MCF 10A (cell line): Measurements from ENCODE around the gene DNAJC6. TPM values are rescaled to one million over a fixed set of nuclear protein-coding genes. Genes with fewer than 3 reads are reported as not detected.
"Not testable (repeated sequence)": the region's sequence is repeated elsewhere in the genome, so short reads cannot be mapped to it uniquely, and the experiment has no call there.

Experiments
- BruUV-seq: library from RNA; stranded (reverse); fragments of 400-500 nt; replicated peaks from 2 replicates; lab custom pipeline; 2021; lab: Mats Ljungman, UMichigan
- CTCF ChIA-PET: fragments of 300-600 bp; sonication (Branson Sonifier 250); formaldehyde crosslinking; extraction: SDS; loops from one replicate; lab custom pipeline; 2021; ENCODE audit warnings: antibody characterized with exemption, inconsistent platforms; lab: Yijun Ruan, JAX
- POLR2A ChIA-PET: fragments of 300-600, 350-650 bp; sonication (Branson Sonifier 250); formaldehyde crosslinking; extraction: SDS; loops from one replicate; lab custom pipeline; 2020; ENCODE audit warnings: antibody characterized with exemption, inconsistent platforms; lab: Yijun Ruan, JAX
- DNase-seq: peaks from one replicate; pipeline ENCODE4 v3.0.0-alpha.2; 2018; ENCODE audit not compliant: unreplicated experiment
- H3K27ac Mint-ChIP-seq: one replicate; pipeline ENCODE4 v1.8.0; 2022; ENCODE audit warnings: mild to moderate bottlenecking, low read depth, mixed read lengths; ENCODE audit not compliant: unreplicated experiment
- H3K27me3 Mint-ChIP-seq: one replicate; pipeline ENCODE4 v1.8.0; 2022; ENCODE audit warnings: mixed read lengths; ENCODE audit not compliant: insufficient read depth, unreplicated experiment
- H3K36me3 Mint-ChIP-seq: one replicate; pipeline ENCODE4 v1.8.0; 2022; ENCODE audit warnings: mild to moderate bottlenecking, moderate library complexity, mixed read lengths; ENCODE audit not compliant: insufficient read depth, unreplicated experiment
- H3K4me1 Mint-ChIP-seq: one replicate; pipeline ENCODE4 v1.8.0; 2022; ENCODE audit warnings: mixed read lengths; ENCODE audit not compliant: insufficient read depth, unreplicated experiment
- H3K4me3 Mint-ChIP-seq: one replicate; pipeline ENCODE4 v1.8.0; 2022; ENCODE audit warnings: mild to moderate bottlenecking, moderate library complexity, mixed read lengths; ENCODE audit not compliant: unreplicated experiment
- H3K9me3 Mint-ChIP-seq: one replicate; pipeline ENCODE4 v1.8.0; 2022; ENCODE audit warnings: mixed read lengths; ENCODE audit not compliant: unreplicated experiment
- intact Hi-C: fragments of 100-400 bp; cut with micrococcal nuclease; formaldehyde crosslinking; loops from 2 replicates; pipeline ENCODE4 v1.14.1; 2022
- total RNA-seq: library from RNA; stranded (reverse); gene quantifications from 2 replicates; pipeline ENCODE4 v1.2.3, GENCODE V29; 2022
- TF ChIP-seq, protein P1 (sequence below): fragments of 200-600 bp; IDR thresholded peaks from one replicate; pipeline ENCODE4 v1.8.0; 2022; ENCODE audit warnings: antibody characterized with exemption, mild to moderate bottlenecking; ENCODE audit not compliant: unreplicated experiment

The DNAJC6 gene
- total RNA-seq, 1 experiment from 2014 or later, result 7.9 TPM

- Mint-ChIP-seq H3K27me3 (no peaks in the 10 kb centered on the region), H3K9me3 (no peaks in the 10 kb centered on the region), H3K36me3 (peaks cover 6% of the 10 kb centered on the region), H3K4me3 (no peak overlapping the region), H3K4me1 (no peaks in the 10 kb centered on the region), H3K27ac (no peak overlapping the region)
- no TSS peak for BruUV-seq
- no peak for DNase-seq
- ChIA-PET CTCF (interaction anchor here (1.0 to 1.1 kb wide), 2 partner anchors 10 to 23 kb away, joined by 3 read pairs; no protein-coding TSS in a partner anchor), POLR2A (interaction anchor here (1.2 kb wide), 1 partner anchor 34 kb away, joined by 3 read pairs; no protein-coding TSS in a partner anchor)
- TF ChIP-seq, protein P1, sequence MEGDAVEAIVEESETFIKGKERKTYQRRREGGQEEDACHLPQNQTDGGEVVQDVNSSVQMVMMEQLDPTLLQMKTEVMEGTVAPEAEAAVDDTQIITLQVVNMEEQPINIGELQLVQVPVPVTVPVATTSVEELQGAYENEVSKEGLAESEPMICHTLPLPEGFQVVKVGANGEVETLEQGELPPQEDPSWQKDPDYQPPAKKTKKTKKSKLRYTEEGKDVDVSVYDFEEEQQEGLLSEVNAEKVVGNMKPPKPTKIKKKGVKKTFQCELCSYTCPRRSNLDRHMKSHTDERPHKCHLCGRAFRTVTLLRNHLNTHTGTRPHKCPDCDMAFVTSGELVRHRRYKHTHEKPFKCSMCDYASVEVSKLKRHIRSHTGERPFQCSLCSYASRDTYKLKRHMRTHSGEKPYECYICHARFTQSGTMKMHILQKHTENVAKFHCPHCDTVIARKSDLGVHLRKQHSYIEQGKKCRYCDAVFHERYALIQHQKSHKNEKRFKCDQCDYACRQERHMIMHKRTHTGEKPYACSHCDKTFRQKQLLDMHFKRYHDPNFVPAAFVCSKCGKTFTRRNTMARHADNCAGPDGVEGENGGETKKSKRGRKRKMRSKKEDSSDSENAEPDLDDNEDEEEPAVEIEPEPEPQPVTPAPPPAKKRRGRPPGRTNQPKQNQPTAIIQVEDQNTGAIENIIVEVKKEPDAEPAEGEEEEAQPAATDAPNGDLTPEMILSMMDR, result no peak
- intact Hi-C loops, result no loop called here
Observed at GRCh38 chr1:65289449-65289848, 19.9 kb upstream of the DNAJC6 start.

- CTCF ChIA-PET, H3K27me3 Mint-ChIP-seq, H3K4me1 Mint-ChIP-seq, H3K27ac Mint-ChIP-seq, POLR2A ChIA-PET, intact Hi-C loops, H3K4me3 Mint-ChIP-seq, H3K9me3 Mint-ChIP-seq, H3K36me3 Mint-ChIP-seq, DNase-seq, BruUV-seq: not testable (repeated sequence)
Observed at GRCh38 chr1:65291818-65292217, 17.5 kb upstream of the DNAJC6 start.

GRCh38 chr1:65292861-65293593 is 16.3 kb upstream of the DNAJC6 start:
- H3K4me1 Mint-ChIP-seq, result no peaks in the 10 kb centered on the region
- POLR2A ChIA-PET, result no interaction called here

DNA sequence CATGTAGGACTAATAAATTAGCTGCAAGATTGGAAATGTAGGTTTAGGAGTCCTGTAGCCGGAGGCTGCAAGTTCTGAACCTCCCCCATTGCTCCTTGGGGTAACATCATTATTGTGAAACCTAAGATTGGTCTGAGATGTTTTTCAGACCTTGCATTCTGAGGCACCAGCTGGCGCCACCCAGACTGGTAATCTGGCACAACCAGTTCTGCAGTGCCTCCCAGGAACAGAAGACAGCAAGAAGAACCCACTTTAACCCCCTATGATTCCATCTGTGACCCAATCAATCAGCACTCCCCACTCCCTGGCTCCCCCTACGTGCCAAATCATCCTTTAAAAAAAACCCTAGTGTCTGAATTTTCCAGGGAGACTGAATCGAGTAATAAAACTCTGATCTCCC is 11.6 kb upstream of the DNAJC6 start:
- Mint-ChIP-seq H3K27ac (no peak overlapping the region), H3K4me1 (no peaks in the 10 kb centered on the region), H3K9me3 (no peaks in the 10 kb centered on the region), H3K27me3 (no peaks in the 10 kb centered on the region), H3K36me3 (no peaks in the 10 kb centered on the region), H3K4me3 (no peak overlapping the region)
- ChIA-PET POLR2A (no interaction called here), CTCF (interaction anchor here (1.4 kb wide), 1 partner anchor 390 kb away, joined by 3 read pairs; no protein-coding TSS in a partner anchor)
- intact Hi-C loops, result no loop called here
- no TSS peak for BruUV-seq
- DNase-seq, result no peak
- TF ChIP-seq, protein P1, result no peak

More at GRCh38 chr1:65292861-65293593, 16.3 kb upstream of the DNAJC6 start:
- Mint-ChIP-seq H3K27ac (no peak overlapping the region), H3K36me3 (no peaks in the 10 kb centered on the region), H3K27me3 (no peaks in the 10 kb centered on the region), H3K9me3 (no peaks in the 10 kb centered on the region), H3K4me3 (no peak overlapping the region)
- no TSS peak for BruUV-seq
- no peak for DNase-seq
- TF ChIP-seq, protein P1, result no peak
- CTCF ChIA-PET, result interaction anchor here (0.6 kb wide), 1 partner anchor 226 kb away, joined by 3 read pairs; no protein-coding TSS in a partner anchor
- intact Hi-C loops, result no loop called here
